ENCODE results near the gene HBS1L. TPM values are rescaled to one million over a fixed set of nuclear protein-coding genes. Genes with fewer than 3 reads are reported as not detected.

HBS1L gene
- total and polyA plus RNA-seq, 9 of the 15 experiments (the other 6 are each of a cell fraction or from before 2014, with no cell fraction given) = 101 to 199 (median 145) TPM

GRCh38 chr6:135043846-135044245 lies 10.8 kb downstream of the HBS1L start:
- 88% methylated on average over 2 of the region's 2 CpGs for WGBS (ENCODE audit: insufficient coverage, low coverage, missing lambda C conversion rate)
- Histone ChIP-seq H2AFZ (ENCODE audit: low read depth, low read length) (no peak overlapping the region), H3K9me3 (replicated peaks; ENCODE audit: control insufficient read depth, insufficient read depth, low read depth, low read length) (no peaks in the 10 kb centered on the region), H3K4me2 (ENCODE audit: insufficient read depth, low read length) (no peak overlapping the region), H3K36me3 (ENCODE audit: control insufficient read depth, insufficient read depth, low read length) (peaks cover 82% of the 10 kb centered on the region), H3K27ac (ENCODE audit: extremely low read depth, low read depth, low read length) (no peak overlapping the region), H3K4me1 (replicated peaks in 1 of 2; ENCODE audit: control insufficient read depth in 2 of 2, insufficient read depth in 2 of 2, low read length in 2 of 2) (peaks cover 0 to 5% of the 10 kb centered on the region in 2 experiments; a peak in 3 of 5 replicates), H4K20me1 (replicated peaks; ENCODE audit: control insufficient read depth, insufficient read depth, low read length) (no peaks in the 10 kb centered on the region; the same call in 1 of the 2 replicates), H3K9me1 (ENCODE audit: control insufficient read depth, insufficient read depth, low read length) (no peaks in the 10 kb centered on the region), H3K27me3 (ENCODE audit: control insufficient read depth in 2 of 2, insufficient read depth in 2 of 2, low read length in 2 of 2) (no peaks in the 10 kb centered on the region), H3K4me3 (no peak overlapping the region), H3K9ac (ENCODE audit: insufficient read depth in 1 of 2, low read depth in 2 of 2, low read length in 2 of 2) (no peak overlapping the region), H3K79me2 (ENCODE audit: control insufficient read depth, insufficient read depth, low read length) (peaks cover 96% of the 10 kb centered on the region)
- no peak for FAIRE-seq
- ATAC-seq = 0 out of 3 replicates have a peak, but pooled peaks have one; percentile 18
- intact Hi-C loops (cut with micrococcal nuclease) = no loop called here
- ChIA-PET POLR2A (interaction anchor here (0.6 to 4.2 kb wide), 7 partner anchors 9 to 375 kb away, joined by 3 to 36 read pairs (median 3); partner anchors contain the start of genes HBS1L and MYB), CTCF (ENCODE audit: low intra/inter-chr PET ratio) (no interaction called here)
- no peak for TF ChIP-seq STAG1 (CRISPR knock-in tag; IDR thresholded peaks at IDR 0.05; ENCODE audit: borderline replicate concordance)
- no peak for TF ChIP-seq MXD1 (CRISPR knock-in tag; IDR thresholded peaks at IDR 0.05; ENCODE audit: borderline replicate concordance, poor library complexity, severe bottlenecking)
- TF ChIP-seq ZZZ3 (IDR thresholded peaks at IDR 0.05) = no peak
- no peak for TF ChIP-seq NKRF (IDR thresholded peaks at IDR 0.05; ENCODE audit: borderline replicate concordance)
- TF ChIP-seq ZNF174 (CRISPR knock-in tag; IDR thresholded peaks at IDR 0.05) = no peak
- no peak for TF ChIP-seq CBX3 (IDR thresholded peaks at IDR 0.05; ENCODE audit: borderline replicate concordance in 1 of 2, low read length in 2 of 2)
- no peak for TF ChIP-seq HEY1 (CRISPR knock-in tag; IDR thresholded peaks at IDR 0.05; ENCODE audit: borderline replicate concordance)
- TF ChIP-seq MTA1 (IDR thresholded peaks at IDR 0.05; ENCODE audit: borderline replicate concordance) = no peak
- TF ChIP-seq NBN (IDR thresholded peaks at IDR 0.05; ENCODE audit: low read depth) = no peak
- no peak for TF ChIP-seq MCM2 (IDR thresholded peaks at IDR 0.05; ENCODE audit: low read depth)
- no peak for TF ChIP-seq MLLT1 (IDR thresholded peaks at IDR 0.05)
- TF ChIP-seq SPI1 (IDR thresholded peaks at IDR 0.05; ENCODE audit: borderline replicate concordance, low read depth, low read length) = no peak
- no peak for TF ChIP-seq TCF7L2 (IDR thresholded peaks at IDR 0.05; ENCODE audit: low read depth, low read length)
- TF ChIP-seq ZNF316 (IDR thresholded peaks at IDR 0.05) = no peak
- no peak for TF ChIP-seq BHLHE40 (IDR thresholded peaks at IDR 0.05; ENCODE audit: low read length)
- no peak for TF ChIP-seq HINFP (tag; conservative IDR thresholded peaks at IDR 0.05; ENCODE audit: low read depth)
- TF ChIP-seq PHF20 (IDR thresholded peaks at IDR 0.05; ENCODE audit: partially characterized antibody) = no peak
- no peak for TF ChIP-seq FOXJ2 (tag; IDR thresholded peaks at IDR 0.05)
- no peak for TF ChIP-seq PTBP1 (IDR thresholded peaks at IDR 0.05; ENCODE audit: low read depth, low read length)
- no peak for TF ChIP-seq ZNF121 (CRISPR knock-in tag; conservative IDR thresholded peaks at IDR 0.05)
- BruUV-seq (replicated peaks) = no TSS peak
- in situ Hi-C loops (cut with MboI) = no loop called here
- DNase-seq (ENCODE audit: extremely low read depth in 1 of 4, low spot score in 3 of 4) = no peak
